K562 (cell line): ENCODE data around the gene ENKUR. TPM values are rescaled to one million over a fixed set of nuclear protein-coding genes. Genes with fewer than 3 reads are reported as not detected.
A peak's percentile ranks its signal among the peaks of the same experiment; 100 is the strongest.

Source experiments
- BRF1 ChIP-seq: IDR thresholded peaks from 3 replicates; pipeline ENCODE4 v1.6.1; 2011; ENCODE audit warnings: borderline replicate concordance, mild to moderate bottlenecking; ENCODE audit not compliant: insufficient read length; ENCODE audit errors: extremely low read depth
- FOXP4 ChIP-seq: sonication (generic); formaldehyde crosslinking; IDR thresholded peaks from 2 replicates; pipeline ENCODE4 v1.8.0; 2022; ENCODE audit warnings: mild to moderate bottlenecking, missing genetic modification reagents, borderline replicate concordance
- GATAD2A ChIP-seq: fragments of 450-650 bp; IDR thresholded peaks from 2 replicates; pipeline ENCODE4 v1.6.1; 2017
- GTF2B ChIP-seq: IDR thresholded peaks from 2 replicates; pipeline ENCODE4 v1.6.1; 2011; ENCODE audit not compliant: insufficient read length; ENCODE audit errors: extremely low read depth
- HDAC1 ChIP-seq, 2 experiments: fragments of 450-650 bp; IDR thresholded peaks; 2 replicates each; pipeline ENCODE4 v1.6.1; 2016 to 2017; ENCODE audit warnings: inconsistent platforms in 1 of 2, mild to moderate bottlenecking in 1 of 2, moderate library complexity in 1 of 2
- KLF1 ChIP-seq: fragments of 450-650 bp; IDR thresholded peaks from 2 replicates; pipeline ENCODE4 v1.6.1; 2016; ENCODE audit warnings: missing genetic modification characterization, missing compliant biosample characterization
- L3MBTL2 ChIP-seq: fragments of 450-650 bp; IDR thresholded peaks from 2 replicates; pipeline ENCODE4 v1.6.1; 2016; ENCODE audit warnings: mild to moderate bottlenecking, moderate library complexity
- MXD1 ChIP-seq: fragments of 250-450 bp; sonication (Bioruptor Pico); IDR thresholded peaks from 2 replicates; pipeline ENCODE4 v1.8.0; 2021; ENCODE audit warnings: borderline replicate concordance, mild to moderate bottlenecking, moderate library complexity; ENCODE audit not compliant: poor library complexity, severe bottlenecking
- NCOA4 ChIP-seq: fragments of 450-650 bp; IDR thresholded peaks from 2 replicates; pipeline ENCODE4 v1.6.1; 2018; ENCODE audit warnings: mild to moderate bottlenecking; ENCODE audit not compliant: partially characterized antibody
- NCOA6 ChIP-seq: fragments of 450-650 bp; IDR thresholded peaks from 2 replicates; pipeline ENCODE4 v1.6.1; 2017; ENCODE audit warnings: mild to moderate bottlenecking
- POLR3A ChIP-seq: IDR thresholded peaks from 2 replicates; pipeline ENCODE4 v1.6.1; 2011; ENCODE audit warnings: borderline replicate concordance, mild to moderate bottlenecking, moderate library complexity; ENCODE audit not compliant: insufficient read length, insufficient read depth; ENCODE audit errors: extremely low read depth
- PREB ChIP-seq: sonication (generic); formaldehyde crosslinking; IDR thresholded peaks from 2 replicates; pipeline ENCODE4 v1.8.1; 2023; ENCODE audit warnings: mild to moderate bottlenecking, missing genetic modification reagents
- RAD51 ChIP-seq: fragments of 450-650 bp; IDR thresholded peaks from 2 replicates; pipeline ENCODE4 v1.7.1; 2016; ENCODE audit warnings: low read depth, mild to moderate bottlenecking, borderline replicate concordance
- SIN3A ChIP-seq, 2 experiments: fragments of 150-350 bp in 1 of 2; IDR thresholded peaks; 2 replicates each; pipeline ENCODE4 v1.6.1; 2011 to 2016; ENCODE audit warnings: borderline replicate concordance in 2 of 2, low read depth in 2 of 2, low read length in 2 of 2, mild to moderate bottlenecking in 2 of 2, moderate library complexity in 2 of 2; ENCODE audit not compliant: control insufficient read depth in 1 of 2
- THRAP3 ChIP-seq: fragments of 450-650 bp; IDR thresholded peaks from 2 replicates; pipeline ENCODE4 v1.6.1; 2016; ENCODE audit warnings: mild to moderate bottlenecking, inconsistent platforms, borderline replicate concordance
- ZBTB9 ChIP-seq: fragments of 450-650 bp; formaldehyde crosslinking; IDR thresholded peaks from 2 replicates; pipeline ENCODE4 v1.4.0; 2020; ENCODE audit warnings: mild to moderate bottlenecking, moderate library complexity
- ZNF174 ChIP-seq: fragments of 250-450 bp; sonication (Bioruptor Pico); IDR thresholded peaks from 2 replicates; pipeline ENCODE4 v1.4.0; 2020; ENCODE audit warnings: mild to moderate bottlenecking
- polyA plus RNA-seq, 8 experiments: library from polyadenylated mRNA; depleted of rRNA in 4 of 8; stranded (reverse) in 5 of 8; unstranded in 3 of 8; fragments of >200 nt; fragmentation: Nextera tagmentation in 2 of 8; fragmentation: Illumina TruSeq in 1 of 8; extraction: Ambion mirVana in 2 of 8; extraction: Trizol in 1 of 8; gene quantifications; 2 replicates each; pipeline versions ENCODE4 v1.2.1 to v1.2.3, GENCODE V29; 2011 to 2014; ENCODE audit warnings: inconsistent platforms in 1 of 8, missing spikeins in 1 of 8
- total RNA-seq, 7 experiments: library from RNA; depleted of rRNA in 6 of 7; stranded (reverse); fragments of >200 nt in 6 of 7; fragmentation: Illumina TruSeq in 2 of 7; extraction: Trizol in 2 of 7; gene quantifications; 2 replicates each; pipeline versions ENCODE4 v1.2.1 to v1.2.3, GENCODE V29; 2011 to 2021; ENCODE audit warnings: low replicate concordance in 1 of 7
- TF ChIP-seq, protein P1 (sequence below): fragments of 250-450 bp; sonication (Bioruptor Pico); IDR thresholded peaks from 2 replicates; pipeline ENCODE4 v1.5.0; 2020; ENCODE audit warnings: mild to moderate bottlenecking, borderline replicate concordance
- TF ChIP-seq, protein P2 (sequence below): sonication (generic); formaldehyde crosslinking; IDR thresholded peaks from 2 replicates; pipeline ENCODE4 v1.9.0; 2022; ENCODE audit warnings: mild to moderate bottlenecking, missing genetic modification reagents

Gene ENKUR
- total and polyA plus RNA-seq, 9 of the 15 experiments (the other 6 are each of a cell fraction or from before 2014, with no cell fraction given), result 0.06 to 0.46 (median 0.20) TPM

GRCh38 chr10:24958721-24959381 lies 57.1 kb downstream of the ENKUR start (continued):
- TF ChIP-seq, protein P1, sequence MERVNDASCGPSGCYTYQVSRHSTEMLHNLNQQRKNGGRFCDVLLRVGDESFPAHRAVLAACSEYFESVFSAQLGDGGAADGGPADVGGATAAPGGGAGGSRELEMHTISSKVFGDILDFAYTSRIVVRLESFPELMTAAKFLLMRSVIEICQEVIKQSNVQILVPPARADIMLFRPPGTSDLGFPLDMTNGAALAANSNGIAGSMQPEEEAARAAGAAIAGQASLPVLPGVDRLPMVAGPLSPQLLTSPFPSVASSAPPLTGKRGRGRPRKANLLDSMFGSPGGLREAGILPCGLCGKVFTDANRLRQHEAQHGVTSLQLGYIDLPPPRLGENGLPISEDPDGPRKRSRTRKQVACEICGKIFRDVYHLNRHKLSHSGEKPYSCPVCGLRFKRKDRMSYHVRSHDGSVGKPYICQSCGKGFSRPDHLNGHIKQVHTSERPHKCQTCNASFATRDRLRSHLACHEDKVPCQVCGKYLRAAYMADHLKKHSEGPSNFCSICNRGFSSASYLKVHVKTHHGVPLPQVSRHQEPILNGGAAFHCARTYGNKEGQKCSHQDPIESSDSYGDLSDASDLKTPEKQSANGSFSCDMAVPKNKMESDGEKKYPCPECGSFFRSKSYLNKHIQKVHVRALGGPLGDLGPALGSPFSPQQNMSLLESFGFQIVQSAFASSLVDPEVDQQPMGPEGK (CRISPR knock-in tag), result no peak
- TF ChIP-seq GATAD2A (no peak), THRAP3 (no peak), BRF1 (no peak), HDAC1 (IDR thresholded peaks at IDR 0.05) (no peak), MXD1 (CRISPR knock-in tag) (no peak), GTF2B (no peak), PREB (CRISPR knock-in tag) (no peak), FOXP4 (CRISPR knock-in tag) (no peak), L3MBTL2 (peak; percentile 92), ZBTB9 (0 out of 2 replicates have a peak, but pooled peaks have one; percentile 17), ZNF174 (0 out of 2 replicates have a peak, but pooled peaks have one; percentile 59), SIN3A (IDR thresholded peaks at IDR 0.05; ENCODE audit: borderline replicate concordance in 2 of 2, control insufficient read depth in 1 of 2, low read depth in 2 of 2, low read length in 2 of 2) (no peak), POLR3A (no peak), NCOA4 (no peak), KLF1 (tag) (no peak), NCOA6 (no peak), RAD51 (no peak)
- TF ChIP-seq, protein P2, sequence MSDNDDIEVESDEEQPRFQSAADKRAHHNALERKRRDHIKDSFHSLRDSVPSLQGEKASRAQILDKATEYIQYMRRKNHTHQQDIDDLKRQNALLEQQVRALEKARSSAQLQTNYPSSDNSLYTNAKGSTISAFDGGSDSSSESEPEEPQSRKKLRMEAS (CRISPR knock-in tag), result peak; percentile 33; the same call in 1 of the 2 replicates
